Ovary (tissue), 3 donors: ENCODE results near the gene KLK15.

Source experiments
- CTCF ChIP-seq, 3 donors: fragments of 450-650 bp in 2 of 3; fragments of 200-600 bp in 1 of 3; IDR thresholded peaks; one replicate each; pipeline versions ENCODE4 v1.5.1 to v1.8.0; 2016 to 2022; ENCODE audit warnings: antibody characterized with exemption in 3 of 3, mild to moderate bottlenecking in 1 of 3
- POLR2A ChIP-seq: fragments of 450-650 bp; IDR thresholded peaks from one replicate; pipeline ENCODE4 v1.6.1; 2017; ENCODE audit warnings: antibody characterized with exemption, mild to moderate bottlenecking, moderate library complexity
- donor health status: DM: no; HTN: no; CAD: no.

GRCh38 chr19:50836543-50837195 lies 3.3 kb upstream of the KLK15 start:
- TF ChIP-seq POLR2A: no peak
- TF ChIP-seq CTCF (IDR thresholded peaks at IDR 0.05): no peak
